Muscle layer of duodenum (tissue), 2 donors: ENCODE results near the gene HDAC7.
A peak's percentile ranks its signal among the peaks of the same experiment; 100 is the strongest.

Experiments
- H3K27ac ChIP-seq: one replicate; pipeline ENCODE4 v1.7.0; 2013; ENCODE audit warnings: mild to moderate bottlenecking, low read length
- H3K27me3 ChIP-seq: one replicate; pipeline ENCODE4 v1.7.0; 2013; ENCODE audit warnings: low read depth, mild to moderate bottlenecking, control low read depth, low read length
- H3K36me3 ChIP-seq, 2 donors: one replicate each; pipeline ENCODE4 v1.7.0; 2013; ENCODE audit warnings: low read length in 2 of 2, control low read depth in 1 of 2, mild to moderate bottlenecking in 1 of 2; ENCODE audit not compliant: insufficient read depth in 2 of 2, control insufficient read depth in 1 of 2
- H3K4me1 ChIP-seq, 2 donors: one replicate each; pipeline ENCODE4 v1.7.0; 2013; ENCODE audit warnings: low read length in 2 of 2, mild to moderate bottlenecking in 2 of 2, control low read depth in 1 of 2, moderate library complexity in 1 of 2; ENCODE audit not compliant: insufficient read depth in 2 of 2, control insufficient read depth in 1 of 2
- H3K4me3 ChIP-seq, 2 donors: one replicate each; pipeline ENCODE4 v1.7.0; 2013; ENCODE audit warnings: low read length in 2 of 2, low read depth in 1 of 2, mild to moderate bottlenecking in 1 of 2
- H3K9me3 ChIP-seq, 2 donors: one replicate each; pipeline ENCODE4 v1.7.0; 2013; ENCODE audit warnings: low read length in 2 of 2, control low read depth in 1 of 2, mild to moderate bottlenecking in 1 of 2; ENCODE audit not compliant: control insufficient read depth in 1 of 2
- donor health status: healthy.

The HDAC7 gene

GRCh38 chr12:47837190-47838171 lies 17.8 kb upstream of the HDAC7 start:
- Histone ChIP-seq H3K27ac (no peak overlapping the region), H3K4me3 (no peak overlapping the region), H3K36me3 (no peaks in the 10 kb centered on the region), H3K4me1 (peaks cover 0 to 8% of the 10 kb centered on the region in 2 donors), H3K9me3 (no peaks in the 10 kb centered on the region), H3K27me3 (no peaks in the 10 kb centered on the region)

DNA sequence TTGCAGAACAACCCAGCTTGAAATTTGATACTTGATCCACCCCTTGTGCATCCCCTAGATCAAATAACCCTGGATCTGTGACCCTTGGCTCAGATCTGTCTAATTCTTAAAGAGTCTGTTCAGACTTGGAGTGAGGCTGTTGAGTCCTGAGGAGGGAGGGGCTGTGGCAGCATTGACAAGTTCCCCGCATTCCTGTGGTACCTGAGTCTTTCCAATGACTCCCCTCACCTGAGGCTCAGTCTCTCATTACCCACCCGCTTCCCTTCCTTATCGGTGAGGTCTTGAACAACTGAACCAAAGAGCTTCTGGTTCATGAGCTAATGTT lies 16.1 kb upstream of the HDAC7 start:
- Histone ChIP-seq H3K27me3 (no peaks in the 10 kb centered on the region), H3K36me3 (no peaks in the 10 kb centered on the region), H3K4me3 (no peak overlapping the region), H3K9me3 (no peaks in the 10 kb centered on the region), H3K4me1 (peaks cover 0 to 8% of the 10 kb centered on the region in 2 donors), H3K27ac (no peak overlapping the region)

- no peaks in the 10 kb centered on the region for H3K36me3 ChIP-seq
- no peak overlapping the region for H3K4me3 ChIP-seq
- H3K27me3 ChIP-seq, result no peaks in the 10 kb centered on the region
- H3K27ac ChIP-seq, result no peak overlapping the region
- peaks cover 0 to 8% of the 10 kb centered on the region in 2 donors for H3K4me1 ChIP-seq
- H3K9me3 ChIP-seq, result no peaks in the 10 kb centered on the region
Observed at GRCh38 chr12:47835006-47835830, 15.5 kb upstream of the HDAC7 start.

DNA sequence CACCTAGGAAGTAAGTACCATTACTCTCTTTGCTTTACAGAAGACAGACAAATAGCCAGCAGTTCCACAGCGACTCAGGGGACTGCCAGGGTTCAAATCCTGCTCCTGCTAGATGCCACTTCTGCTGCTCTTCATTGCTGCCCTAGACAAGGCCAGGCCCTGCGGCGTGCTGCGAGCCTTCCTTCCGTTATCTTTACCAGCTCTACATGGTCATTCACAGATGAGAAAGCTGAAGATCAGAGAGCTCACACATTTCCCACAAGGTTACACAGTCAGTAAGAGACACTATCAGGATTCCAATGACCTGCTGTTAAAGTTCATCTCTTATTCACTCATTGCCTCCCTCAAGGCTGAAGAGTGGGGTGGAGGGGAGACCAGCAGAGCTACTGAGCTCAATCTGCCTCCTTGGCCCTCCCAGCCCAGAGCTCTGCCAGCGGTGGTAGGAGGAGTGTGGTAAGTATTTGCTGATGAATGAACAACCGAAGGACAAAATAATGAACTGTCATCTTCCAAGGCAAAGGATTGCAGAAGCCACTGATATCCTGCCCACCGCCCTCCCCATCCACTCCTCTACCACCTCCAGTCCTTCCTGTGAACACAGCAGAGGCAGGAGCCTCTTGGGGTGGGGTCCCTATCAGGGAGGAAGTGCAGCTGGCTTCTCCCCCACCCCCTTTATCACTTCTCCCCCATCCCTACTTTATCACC lies 14.6 kb upstream of the HDAC7 start:
- no peaks in the 10 kb centered on the region for H3K9me3 ChIP-seq
- H3K27me3 ChIP-seq, result no peaks in the 10 kb centered on the region
- no peak overlapping the region for H3K4me3 ChIP-seq
- no peaks in the 10 kb centered on the region for H3K36me3 ChIP-seq
- H3K27ac ChIP-seq, result no peak overlapping the region
- H3K4me1 ChIP-seq, result peaks cover 2 to 11% of the 10 kb centered on the region in 2 donors

GRCh38 chr12:47833591-47834012 lies 13.9 kb upstream of the HDAC7 start:
- no peaks in the 10 kb centered on the region for H3K27me3 ChIP-seq
- no peak overlapping the region for H3K27ac ChIP-seq
- peaks cover 6 to 17% of the 10 kb centered on the region in 2 donors for H3K4me1 ChIP-seq
- no peaks in the 10 kb centered on the region for H3K9me3 ChIP-seq
- H3K36me3 ChIP-seq, result no peaks in the 10 kb centered on the region
- H3K4me3 ChIP-seq, result no peak overlapping the region

DNA sequence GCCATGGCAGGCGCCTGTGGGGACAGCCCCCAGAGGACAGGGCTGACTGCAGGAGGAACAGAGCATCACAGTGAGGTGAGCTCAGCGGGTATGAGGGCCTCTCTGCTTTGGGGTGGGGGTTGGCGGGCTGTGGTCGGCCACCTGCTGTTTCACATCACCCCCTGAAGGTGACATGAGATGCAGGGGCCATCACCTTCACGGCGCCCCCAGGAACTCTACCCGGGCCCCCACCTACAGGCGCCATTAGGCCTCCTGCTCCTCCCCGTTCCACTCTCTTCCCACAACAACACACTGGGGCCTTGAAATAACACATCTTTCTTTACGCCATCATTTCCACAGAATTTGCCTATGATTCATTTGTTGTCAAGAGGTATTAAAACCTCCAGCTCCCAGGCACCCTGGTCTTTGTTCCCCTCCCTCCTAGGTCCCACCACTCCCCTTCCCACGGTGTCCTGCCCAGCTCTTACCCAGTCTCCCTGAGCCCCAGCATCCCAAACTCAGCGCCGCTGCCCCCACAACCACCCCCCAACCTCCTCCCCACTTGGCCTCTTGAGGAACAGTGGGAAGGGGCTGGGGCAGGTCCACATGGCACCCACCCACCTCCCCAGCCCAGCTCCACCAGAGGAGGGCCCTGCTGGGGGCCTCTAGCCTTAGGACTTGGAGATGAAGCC lies 12.7 kb upstream of the HDAC7 start:
- Histone ChIP-seq H3K36me3 (no peaks in the 10 kb centered on the region), H3K9me3 (no peaks in the 10 kb centered on the region), H3K27me3 (no peaks in the 10 kb centered on the region), H3K4me1 (peaks cover 13 to 20% of the 10 kb centered on the region in 2 donors), H3K4me3 (no peak overlapping the region), H3K27ac (no peak overlapping the region)

DNA sequence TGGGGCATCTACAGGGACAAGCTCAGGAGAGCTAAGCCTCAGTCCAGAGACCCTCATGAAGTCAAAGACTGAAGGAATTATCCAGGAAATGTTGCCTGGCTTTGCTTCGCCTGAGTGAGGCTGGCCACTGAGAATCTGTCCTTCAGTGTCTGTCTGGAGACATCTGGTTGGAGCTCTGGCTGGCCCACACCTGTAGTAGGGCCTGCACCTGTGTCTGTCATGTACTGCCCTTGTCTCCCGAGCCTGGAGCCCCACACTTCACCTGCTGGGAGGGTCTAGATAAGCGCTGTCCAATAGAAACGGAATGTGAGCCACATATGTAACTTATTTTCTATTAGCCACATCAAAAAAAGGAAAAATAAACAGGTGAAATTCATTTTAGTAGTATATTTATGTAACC lies 9.9 kb upstream of the HDAC7 start:
- Histone ChIP-seq H3K9me3 (no peaks in the 10 kb centered on the region), H3K4me3 (peak overlapping the region; percentile 1 to 30), H3K4me1 (peaks cover 20 to 26% of the 10 kb centered on the region in 2 donors), H3K27me3 (no peaks in the 10 kb centered on the region), H3K27ac (peak overlapping the region; percentile 57), H3K36me3 (no peaks in the 10 kb centered on the region)

DNA sequence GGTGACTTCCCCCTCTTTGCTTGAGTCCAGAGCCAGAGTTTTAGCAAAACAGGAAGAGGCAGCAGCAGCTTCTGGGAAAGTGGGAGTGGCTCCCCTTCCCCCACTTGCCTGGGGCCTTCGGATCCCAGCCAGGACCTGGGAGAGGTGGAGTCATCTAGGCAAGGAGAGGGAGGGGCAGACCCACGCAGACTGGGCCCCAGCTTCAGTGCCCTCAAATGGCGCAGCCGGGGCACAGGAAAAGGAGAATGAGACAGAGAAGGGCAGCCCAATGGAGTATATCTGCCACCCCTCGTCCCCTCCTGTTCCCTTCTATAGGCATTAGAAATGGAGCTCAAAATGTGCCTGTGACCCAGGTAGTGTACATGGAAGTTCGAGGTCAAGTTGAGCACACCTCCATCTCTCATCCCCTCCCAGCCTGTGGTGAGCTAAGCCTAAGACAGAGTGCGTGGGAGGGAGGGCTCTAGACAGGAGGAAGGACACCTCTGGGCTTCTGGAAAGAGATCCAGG lies 9.3 kb upstream of the HDAC7 start:
- H3K27me3 ChIP-seq, result no peaks in the 10 kb centered on the region
- peak overlapping the region; percentile 1 to 30 for H3K4me3 ChIP-seq
- peak overlapping the region; percentile 57 for H3K27ac ChIP-seq
- H3K4me1 ChIP-seq, result peaks cover 25 to 26% of the 10 kb centered on the region in 2 donors
- H3K36me3 ChIP-seq, result no peaks in the 10 kb centered on the region
- no peaks in the 10 kb centered on the region for H3K9me3 ChIP-seq

- Histone ChIP-seq H3K4me3 (peak overlapping the region in 1 of 2 donors; percentile 3), H3K9me3 (no peaks in the 10 kb centered on the region), H3K27ac (peak overlapping the region; percentile 75), H3K4me1 (peaks cover 26 to 27% of the 10 kb centered on the region in 2 donors), H3K27me3 (no peaks in the 10 kb centered on the region), H3K36me3 (no peaks in the 10 kb centered on the region)
Observed at GRCh38 chr12:47828008-47828975, 8.6 kb upstream of the HDAC7 start.
